Suprapubic skin (tissue), 2 donors: ENCODE results near the gene ADCY9.

Source experiments
- EP300 ChIP-seq: sonication (generic); formaldehyde crosslinking; IDR thresholded peaks from one replicate; pipeline ENCODE4 v1.6.1; 2017; ENCODE audit warnings: antibody characterized with exemption
- POLR2A ChIP-seq, 2 donors: fragments of 450-650 bp; IDR thresholded peaks; one replicate each; pipeline ENCODE4 v1.6.1; 2017; ENCODE audit warnings: antibody characterized with exemption in 2 of 2, mild to moderate bottlenecking in 2 of 2, moderate library complexity in 2 of 2

GRCh38 chr16:4071686-4072561 is 44.3 kb downstream of the ADCY9 start:
- TF ChIP-seq EP300, result no peak
- TF ChIP-seq POLR2A (IDR thresholded peaks at IDR 0.05), result no peak
